ENCODE data around the gene GALR1. TPM values are rescaled to one million over a fixed set of nuclear protein-coding genes. Genes with fewer than 3 reads are reported as not detected.

The GALR1 gene
- total RNA-seq, 6 experiments from 2014 or later, result not detected

DNA sequence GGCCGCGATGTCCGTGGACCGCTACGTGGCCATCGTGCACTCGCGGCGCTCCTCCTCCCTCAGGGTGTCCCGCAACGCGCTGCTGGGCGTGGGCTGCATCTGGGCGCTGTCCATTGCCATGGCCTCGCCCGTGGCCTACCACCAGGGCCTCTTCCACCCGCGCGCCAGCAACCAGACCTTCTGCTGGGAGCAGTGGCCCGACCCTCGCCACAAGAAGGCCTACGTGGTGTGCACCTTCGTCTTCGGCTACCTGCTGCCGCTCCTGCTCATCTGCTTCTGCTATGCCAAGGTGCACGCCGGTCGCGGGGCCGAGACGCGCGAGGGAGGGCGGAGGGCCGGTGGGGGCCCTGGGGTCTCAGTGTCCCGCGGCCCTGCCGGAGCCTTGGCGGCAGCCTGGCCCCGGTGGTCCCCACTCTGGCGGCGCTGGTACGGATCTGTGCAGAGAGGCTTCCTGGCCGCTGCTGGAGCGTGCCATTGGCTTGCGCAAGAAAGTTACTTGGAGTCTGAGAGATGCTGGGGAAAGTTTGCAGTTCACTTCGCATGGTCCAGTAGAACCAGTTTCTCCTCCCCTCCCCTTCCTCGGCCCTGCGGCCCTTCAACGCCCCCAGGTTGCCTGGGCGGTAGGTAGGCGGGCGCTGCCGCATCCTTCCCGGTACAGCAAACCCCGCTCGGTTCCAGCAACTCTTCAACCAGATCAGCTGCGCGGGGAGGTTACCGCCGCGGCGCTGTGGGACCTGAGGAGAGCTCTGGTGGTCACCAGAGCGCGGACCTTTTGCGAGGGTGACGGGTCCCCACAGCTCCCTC, 1.5 kb downstream of the GALR1 start:
- Mint-ChIP-seq H3K36me3 (ENCODE audit: low read depth) (no peaks in the 10 kb centered on the region), H3K9me3 (peaks cover 26% of the 10 kb centered on the region), H3K27ac (no peak overlapping the region), H3K4me1 (ENCODE audit: low read depth) (peaks cover 5% of the 10 kb centered on the region; the same call in 1 of the 2 replicates), H3K4me3 (no peak overlapping the region), H3K27me3 (ENCODE audit: insufficient read depth) (peaks cover 9% of the 10 kb centered on the region; the same call in 1 of the 2 replicates)
- DNase-seq, result no peak
- TF ChIP-seq, protein P1, sequence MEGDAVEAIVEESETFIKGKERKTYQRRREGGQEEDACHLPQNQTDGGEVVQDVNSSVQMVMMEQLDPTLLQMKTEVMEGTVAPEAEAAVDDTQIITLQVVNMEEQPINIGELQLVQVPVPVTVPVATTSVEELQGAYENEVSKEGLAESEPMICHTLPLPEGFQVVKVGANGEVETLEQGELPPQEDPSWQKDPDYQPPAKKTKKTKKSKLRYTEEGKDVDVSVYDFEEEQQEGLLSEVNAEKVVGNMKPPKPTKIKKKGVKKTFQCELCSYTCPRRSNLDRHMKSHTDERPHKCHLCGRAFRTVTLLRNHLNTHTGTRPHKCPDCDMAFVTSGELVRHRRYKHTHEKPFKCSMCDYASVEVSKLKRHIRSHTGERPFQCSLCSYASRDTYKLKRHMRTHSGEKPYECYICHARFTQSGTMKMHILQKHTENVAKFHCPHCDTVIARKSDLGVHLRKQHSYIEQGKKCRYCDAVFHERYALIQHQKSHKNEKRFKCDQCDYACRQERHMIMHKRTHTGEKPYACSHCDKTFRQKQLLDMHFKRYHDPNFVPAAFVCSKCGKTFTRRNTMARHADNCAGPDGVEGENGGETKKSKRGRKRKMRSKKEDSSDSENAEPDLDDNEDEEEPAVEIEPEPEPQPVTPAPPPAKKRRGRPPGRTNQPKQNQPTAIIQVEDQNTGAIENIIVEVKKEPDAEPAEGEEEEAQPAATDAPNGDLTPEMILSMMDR (IDR thresholded peaks at IDR 0.05), result no peak

DNA sequence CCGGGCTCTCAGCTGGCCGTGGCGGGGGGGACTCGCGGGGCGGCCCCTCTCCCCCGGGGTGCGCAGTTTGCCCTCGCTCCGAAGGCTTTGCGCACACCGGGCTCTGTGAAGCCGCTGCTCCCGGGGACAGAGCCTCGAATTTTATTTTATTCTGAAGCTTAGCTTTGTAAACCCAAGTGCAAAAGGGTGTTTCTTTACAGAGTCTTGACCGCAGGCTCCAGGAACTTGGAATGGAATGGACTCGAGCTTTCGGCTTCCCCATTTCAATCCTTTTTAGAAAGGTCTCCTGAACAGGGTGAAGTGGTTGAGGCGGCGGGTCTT, 2.0 kb downstream of the GALR1 start:
- DNase-seq, result no peak

DNA sequence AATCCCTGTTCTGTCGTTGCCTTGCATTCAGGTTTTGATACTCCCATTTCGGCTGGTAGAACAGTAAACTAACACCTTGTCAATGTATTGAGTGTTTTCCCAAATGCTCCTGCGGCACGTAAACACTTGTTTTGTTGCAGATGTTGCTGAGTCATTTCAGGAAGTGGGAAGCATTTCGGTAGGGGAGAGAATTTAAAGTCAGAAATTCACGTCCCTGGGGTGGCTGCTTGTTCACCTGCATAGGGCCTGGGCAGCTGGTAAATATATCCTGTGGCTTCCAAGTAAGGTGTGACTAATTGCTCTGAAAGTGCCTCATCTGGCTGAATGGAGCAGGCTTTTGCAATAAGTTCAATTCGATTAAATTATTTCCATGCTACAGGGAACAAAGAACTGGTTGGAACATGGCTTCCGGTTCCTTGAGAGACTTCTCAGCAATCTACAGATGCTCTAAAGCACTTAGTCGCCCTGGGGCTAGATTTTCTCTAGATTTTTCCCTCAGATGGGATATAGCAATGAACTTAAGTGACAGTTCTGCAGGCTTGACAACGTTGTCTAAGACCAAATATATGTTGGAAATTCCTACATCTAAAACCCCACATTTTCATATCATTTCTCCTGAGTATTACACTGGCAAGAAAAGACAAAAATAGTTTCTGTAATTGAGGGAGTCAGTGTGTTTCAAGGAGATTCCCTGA, 5.2 kb downstream of the GALR1 start:
- Mint-ChIP-seq H3K4me1 (ENCODE audit: low read depth) (no peaks in the 10 kb centered on the region), H3K4me3 (no peak overlapping the region), H3K27ac (no peak overlapping the region), H3K36me3 (ENCODE audit: low read depth) (no peaks in the 10 kb centered on the region), H3K9me3 (peaks cover 16% of the 10 kb centered on the region), H3K27me3 (ENCODE audit: insufficient read depth) (peaks cover 3% of the 10 kb centered on the region; the same call in 1 of the 2 replicates)
- DNase-seq, result no peak
- TF ChIP-seq, protein P1 (IDR thresholded peaks at IDR 0.05), result no peak

More for the DNA sequence above, 2.0 kb downstream of the GALR1 start:
- H3K9me3 Mint-ChIP-seq, result peaks cover 26% of the 10 kb centered on the region
- no peak overlapping the region for H3K4me3 Mint-ChIP-seq
- TF ChIP-seq, protein P1 (IDR thresholded peaks at IDR 0.05), result no peak
- peaks cover 5% of the 10 kb centered on the region; the same call in 1 of the 2 replicates for H3K4me1 Mint-ChIP-seq (ENCODE audit: low read depth)
- H3K27ac Mint-ChIP-seq, result no peak overlapping the region
- H3K27me3 Mint-ChIP-seq (ENCODE audit: insufficient read depth), result peaks cover 9% of the 10 kb centered on the region; the same call in 1 of the 2 replicates
- no peaks in the 10 kb centered on the region for H3K36me3 Mint-ChIP-seq (ENCODE audit: low read depth)

DNA sequence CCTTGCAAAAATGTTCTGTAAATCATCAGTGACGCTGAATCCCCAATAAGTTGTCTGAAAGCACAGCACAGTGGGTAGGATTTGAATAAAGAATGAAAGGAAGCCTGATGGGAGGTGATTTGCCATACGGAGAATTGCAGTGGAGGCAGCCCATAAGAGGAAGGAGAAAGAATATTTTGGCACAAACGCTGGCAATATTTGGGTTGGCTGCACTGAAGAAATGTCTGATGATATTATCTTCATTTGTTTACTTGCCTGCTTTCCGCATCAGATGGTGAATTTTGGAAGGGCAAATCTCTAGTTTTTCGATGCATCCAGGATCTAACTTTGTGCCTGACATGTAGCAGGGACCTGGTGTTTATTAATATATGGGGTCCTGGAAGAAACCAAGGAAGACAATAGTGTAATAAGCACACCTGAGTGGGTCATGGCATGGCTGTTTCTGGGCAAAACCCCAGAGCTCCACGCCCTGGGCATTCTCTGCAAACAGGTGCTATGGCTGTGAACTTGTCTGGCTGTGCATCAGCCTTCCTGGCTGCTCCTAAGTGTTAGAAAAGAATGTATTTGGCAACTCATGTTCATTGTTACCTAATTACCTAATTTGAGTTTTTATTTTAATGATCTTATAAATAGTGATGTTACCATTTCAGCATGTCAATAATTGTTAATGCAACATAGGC, 5.9 kb downstream of the GALR1 start:
- H3K4me3 Mint-ChIP-seq, result no peak overlapping the region
- no peak overlapping the region for H3K27ac Mint-ChIP-seq
- H3K36me3 Mint-ChIP-seq (ENCODE audit: low read depth), result no peaks in the 10 kb centered on the region
- peaks cover 17% of the 10 kb centered on the region for H3K9me3 Mint-ChIP-seq
- TF ChIP-seq, protein P1 (IDR thresholded peaks at IDR 0.05), result no peak
- peaks cover 3% of the 10 kb centered on the region; the same call in 1 of the 2 replicates for H3K27me3 Mint-ChIP-seq (ENCODE audit: insufficient read depth)
- no peaks in the 10 kb centered on the region for H3K4me1 Mint-ChIP-seq (ENCODE audit: low read depth)
- DNase-seq, result no peak

DNA sequence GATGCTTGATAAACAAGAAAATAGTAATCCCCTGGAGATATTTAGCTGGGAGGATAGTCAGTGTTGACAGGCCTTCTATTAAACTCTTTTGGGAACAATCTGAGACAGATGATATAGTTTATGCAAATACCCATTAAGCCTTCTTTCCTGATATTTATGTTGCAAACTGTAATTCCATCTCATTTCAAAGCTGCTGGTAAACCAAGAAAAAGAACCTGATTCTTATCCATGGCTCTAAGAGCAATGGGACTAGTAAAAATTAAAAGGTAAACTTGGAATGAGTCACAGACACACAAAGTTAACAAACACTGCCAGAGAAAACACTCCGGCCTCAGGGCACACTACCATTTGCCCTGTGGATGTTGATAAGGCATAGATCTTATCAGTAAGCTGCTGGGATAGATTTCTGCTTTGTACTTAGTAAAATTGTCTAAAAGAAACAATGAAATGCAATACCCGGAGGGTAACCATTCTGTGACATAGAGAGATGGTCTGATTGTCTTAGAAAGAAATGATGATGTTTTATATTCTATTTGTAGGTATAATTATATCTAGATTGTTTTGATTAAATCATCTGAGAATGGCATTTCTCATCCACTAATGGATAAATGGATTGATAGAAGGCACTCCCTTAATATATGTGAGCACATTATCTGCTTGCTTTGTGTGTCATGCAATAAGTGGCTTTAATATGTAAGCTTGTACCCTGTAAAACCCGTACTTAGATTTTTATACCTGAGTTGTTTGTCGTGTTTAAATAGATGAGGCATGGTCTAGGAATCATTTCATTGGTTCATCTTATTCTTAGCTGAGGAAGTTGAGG, 13.2 kb downstream of the GALR1 start:
- Mint-ChIP-seq H3K9me3 (peaks cover 35% of the 10 kb centered on the region), H3K36me3 (ENCODE audit: low read depth) (no peaks in the 10 kb centered on the region), H3K4me1 (ENCODE audit: low read depth) (no peaks in the 10 kb centered on the region), H3K27me3 (ENCODE audit: insufficient read depth) (no peaks in the 10 kb centered on the region), H3K4me3 (no peak overlapping the region), H3K27ac (no peak overlapping the region)
- TF ChIP-seq, protein P1 (IDR thresholded peaks at IDR 0.05), result no peak
- no peak for DNase-seq

Data from HFFc6 (cell line).